Kidney tubule cell (primary cell): Measurements from ENCODE around the gene RNF5.
"Not testable (repeated sequence)": the region's sequence is repeated elsewhere in the genome, so short reads cannot be mapped to it uniquely, and the experiment has no call there.

ENCODE experiments used
- DNase-seq: peaks from one replicate; pipeline ENCODE4 v3.0.0-alpha.2; 2018; ENCODE audit warnings: low spot score

The RNF5 gene

DNA sequence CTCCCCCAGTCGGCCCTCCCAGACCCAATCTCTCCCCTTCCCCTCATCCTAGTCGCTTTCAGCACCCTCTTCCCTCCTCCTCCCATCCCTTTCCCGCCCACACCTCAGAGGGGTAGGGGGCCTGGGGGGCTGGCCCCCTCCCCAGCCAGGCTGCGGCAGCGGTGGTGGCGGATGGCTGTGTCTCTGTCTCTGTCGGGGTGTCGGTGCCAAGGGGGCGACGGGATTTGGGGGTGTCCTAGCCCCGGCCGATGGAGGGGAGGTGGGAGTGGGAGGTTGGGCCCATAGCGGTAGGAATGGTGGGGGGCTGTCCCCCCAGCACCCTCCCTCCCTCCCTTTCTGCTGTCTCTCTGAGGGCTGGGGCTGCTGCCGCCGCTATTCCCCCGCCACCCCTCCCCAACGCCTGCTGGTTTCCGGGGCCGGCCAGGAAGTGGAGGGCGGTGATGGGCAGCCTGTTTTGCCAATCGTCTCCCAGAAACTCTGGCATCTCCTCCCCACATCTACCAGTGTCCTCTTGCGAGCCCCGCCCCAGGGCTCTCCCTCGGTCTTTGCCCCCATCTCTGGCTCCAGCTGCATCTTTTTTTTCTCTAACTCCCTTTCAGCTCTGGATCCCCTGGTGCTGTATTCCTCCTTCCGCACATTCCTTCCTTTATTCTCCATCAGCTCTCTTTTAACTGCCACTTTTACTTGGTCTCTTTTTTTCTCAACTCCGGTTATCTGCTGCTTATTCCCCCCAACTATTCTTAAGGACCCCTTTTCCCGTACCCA, 2.3 kb upstream of the RNF5 start, which contains the start of gene AGPAT1:
Gene AGPAT1, minus strand, starts transcription at position 374 of the 765 bp plus-strand sequence. CDS start 4,588 bp downstream, outside the sequence.
- peak; percentile 94 for DNase-seq

DNA sequence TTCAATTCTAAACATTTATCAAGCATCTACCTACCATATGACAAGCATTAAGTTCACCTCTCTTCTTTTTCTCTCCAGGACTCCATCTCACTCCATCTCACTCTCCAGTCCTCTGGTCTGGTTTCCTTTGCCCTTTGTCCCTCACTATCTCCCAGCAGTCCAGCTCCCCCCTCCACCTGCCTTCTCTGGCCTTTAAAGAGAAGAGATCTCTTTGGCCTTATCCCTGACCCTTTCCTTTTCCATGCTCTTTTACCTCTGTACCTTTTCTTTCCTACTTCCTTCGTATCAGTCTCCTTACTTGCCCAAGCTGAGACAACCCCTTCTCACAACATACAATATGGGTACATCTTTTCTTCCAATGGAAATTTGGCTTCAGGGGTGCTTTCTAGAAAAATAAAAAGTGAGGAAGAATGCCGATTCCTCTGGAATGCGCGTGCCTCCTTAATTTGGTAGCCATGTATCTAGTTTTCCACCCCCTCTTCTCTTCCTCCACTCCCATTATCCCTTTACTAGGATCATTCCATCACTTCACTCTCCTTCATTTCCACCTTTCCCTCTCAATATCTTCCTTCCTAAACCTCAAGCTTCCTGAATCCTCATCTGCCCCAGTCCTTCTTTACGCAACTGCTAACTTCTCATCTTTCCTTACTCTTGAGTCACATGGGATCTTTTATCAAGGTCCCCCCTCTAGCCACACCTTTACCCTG, 1.6 kb upstream of the RNF5 start:
- DNase-seq = no peak

GRCh38 chr6:32177183-32177787, 920 bp upstream of the RNF5 start:
- peak; percentile 62 for DNase-seq

GRCh38 chr6:32178547-32179440, 589 bp downstream of the RNF5 start:
- DNase-seq = peak; percentile 27

DNA sequence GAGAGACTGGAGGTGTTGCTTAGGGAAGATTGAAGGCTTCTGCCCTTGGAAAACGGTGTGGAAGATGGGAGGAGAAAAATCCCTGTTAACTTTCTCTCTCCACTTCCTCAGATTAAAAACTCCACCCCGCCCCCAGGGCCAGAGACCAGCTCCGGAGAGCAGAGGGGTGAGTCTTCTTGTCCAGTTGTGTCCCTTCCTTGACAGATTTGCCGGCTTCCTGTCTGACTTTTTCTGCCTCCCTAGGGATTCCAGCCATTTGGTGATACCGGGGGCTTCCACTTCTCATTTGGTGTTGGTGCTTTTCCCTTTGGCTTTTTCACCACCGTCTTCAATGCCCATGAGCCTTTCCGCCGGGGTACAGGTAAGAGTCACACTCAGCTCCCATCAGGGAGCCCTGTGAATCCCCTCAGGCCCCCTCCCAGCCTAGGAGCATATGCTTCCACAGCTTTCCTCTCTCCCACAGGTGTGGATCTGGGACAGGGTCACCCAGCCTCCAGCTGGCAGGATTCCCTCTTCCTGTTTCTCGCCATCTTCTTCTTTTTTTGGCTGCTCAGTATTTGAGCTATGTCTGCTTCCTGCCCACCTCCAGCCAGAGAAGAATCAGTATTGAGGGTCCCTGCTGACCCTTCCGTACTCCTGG, 1.7 kb downstream of the RNF5 start:
- no peak for DNase-seq

DNA sequence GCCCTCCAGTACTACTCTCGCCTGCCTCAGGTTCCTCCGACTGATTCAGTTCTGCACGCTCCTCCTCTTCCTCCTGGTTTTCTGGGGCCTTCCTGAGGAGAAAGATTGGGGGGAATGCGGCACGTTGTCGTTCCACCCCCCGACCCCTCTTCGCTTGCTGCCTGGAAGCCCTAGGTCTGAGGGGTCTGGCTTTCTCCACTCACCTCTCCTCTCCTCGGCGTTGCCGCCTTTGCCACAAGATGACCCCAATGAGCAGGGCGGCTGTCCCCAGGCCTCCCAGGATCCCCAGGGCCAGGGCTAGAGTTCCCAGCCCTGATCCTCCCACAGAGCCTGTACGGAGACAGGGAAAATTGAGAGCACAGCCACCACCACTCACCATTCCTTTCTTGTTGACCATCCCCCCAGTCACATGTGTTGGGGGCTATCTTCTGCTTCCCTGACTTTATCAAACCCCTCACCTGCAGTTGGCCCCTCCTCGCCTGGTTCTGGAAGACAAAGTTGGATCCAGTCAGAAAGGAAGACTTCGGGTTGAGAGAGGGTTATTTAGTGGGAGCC, 3.0 kb downstream of the RNF5 start:
- DNase-seq = no peak

GRCh38 chr6:32181915-32182529, 3.8 kb downstream of the RNF5 start:
- no peak for DNase-seq

GRCh38 chr6:32182555-32182981, 4.4 kb downstream of the RNF5 start:
- no peak for DNase-seq

DNA sequence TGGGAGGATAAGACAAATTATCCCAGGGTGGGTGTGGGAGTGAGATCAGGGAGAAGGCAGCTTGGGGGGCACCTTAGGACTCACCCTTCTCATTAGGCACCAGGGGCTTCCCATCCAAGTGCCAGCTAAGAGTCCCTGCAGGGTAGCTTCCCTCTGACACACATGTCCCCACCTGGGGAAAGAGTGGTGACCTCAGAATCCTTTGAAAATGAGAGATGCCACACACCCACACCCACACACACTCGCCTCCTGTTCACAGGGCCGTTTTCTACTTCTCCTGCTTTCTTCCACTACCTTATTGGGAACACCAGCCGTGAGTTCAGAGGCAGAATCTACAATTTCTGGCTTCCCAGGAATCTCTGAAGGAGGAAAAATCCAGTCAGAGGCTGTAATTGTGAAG, 4.8 kb downstream of the RNF5 start:
- no peak for DNase-seq

DNA sequence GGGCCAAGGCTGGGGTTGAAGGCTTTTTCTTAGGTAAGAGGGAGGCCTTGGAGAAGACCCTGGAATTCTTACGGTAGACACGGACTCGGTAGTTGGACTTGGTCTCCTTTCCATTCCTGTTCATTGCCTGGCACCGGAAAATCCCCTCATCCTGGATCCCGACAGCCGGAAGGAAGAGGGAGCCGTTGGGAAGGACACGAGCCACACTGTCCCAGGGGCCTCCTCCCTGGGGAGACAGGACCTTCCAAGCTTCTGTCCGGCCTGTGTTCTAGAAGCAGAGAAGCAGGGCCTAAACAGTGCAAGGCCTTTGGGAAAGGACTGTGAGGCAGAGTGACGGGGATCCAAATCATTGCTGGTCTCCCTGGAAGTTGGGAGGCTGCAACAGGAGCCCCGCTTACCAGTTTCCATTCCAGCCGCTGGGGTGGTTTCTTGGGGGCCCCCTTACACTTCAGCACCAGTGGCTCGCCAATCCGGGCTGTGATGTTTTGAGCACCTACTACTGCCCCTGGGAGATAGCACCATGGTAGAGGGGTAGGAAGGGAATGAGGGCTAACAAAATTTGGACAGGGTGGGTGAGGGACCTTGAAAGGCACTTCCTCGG, 5.4 kb downstream of the RNF5 start:
- no peak for DNase-seq

DNA sequence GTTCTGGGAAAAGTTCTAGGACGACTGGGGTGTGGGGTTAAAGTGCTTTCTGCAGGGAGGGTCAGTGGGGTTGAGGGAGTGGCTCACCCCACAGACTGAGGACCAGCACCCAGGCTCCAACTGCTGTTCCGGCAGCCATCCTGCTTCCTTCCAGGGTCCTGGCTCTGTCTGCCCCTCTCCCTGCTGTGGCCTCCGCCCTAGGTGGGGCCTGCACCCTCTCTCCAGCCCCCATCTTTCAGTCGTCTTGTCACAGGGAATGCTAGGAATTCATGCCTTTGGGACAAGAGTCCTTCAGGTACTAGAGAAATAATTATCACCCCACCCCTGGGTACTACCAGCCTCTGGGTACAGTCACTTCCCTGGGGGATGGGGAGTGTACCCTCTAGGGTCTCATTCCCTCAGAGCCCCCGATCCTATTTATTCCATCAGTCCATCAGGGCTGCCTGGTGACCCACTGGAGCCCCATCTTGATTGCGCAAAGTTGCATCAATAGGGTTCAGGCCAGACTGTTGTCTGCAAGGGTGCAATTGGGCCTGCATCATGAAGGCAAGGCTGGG, 6.0 kb downstream of the RNF5 start, which contains the start of gene AGER:
Gene AGER, minus strand, starts transcription at position 170 of the 557 bp plus-strand sequence. Its CDS starts 31 bp downstream, at position 139.
- no peak for DNase-seq

DNA sequence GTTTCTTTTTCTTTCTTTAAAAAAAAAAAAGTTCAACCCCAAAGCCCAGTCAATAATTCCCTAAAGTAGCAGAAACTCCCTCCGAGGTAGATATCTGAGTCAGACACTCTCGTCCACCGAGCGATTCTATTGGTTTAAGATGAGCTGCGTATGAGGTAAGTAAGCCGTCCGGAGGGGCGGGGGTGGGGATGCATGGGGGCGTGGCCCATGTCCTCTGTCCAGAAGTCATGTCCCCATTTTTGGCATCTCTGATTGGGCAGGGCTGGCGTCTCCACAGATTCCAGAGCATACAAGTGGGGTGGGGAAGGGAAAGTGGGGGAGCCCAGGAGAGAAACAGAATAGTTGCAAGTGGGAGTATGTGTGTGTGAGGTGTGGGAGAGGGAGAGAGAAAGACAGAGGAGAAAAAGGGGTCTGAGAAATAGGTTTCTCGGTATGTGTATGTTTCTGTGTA, 7.5 kb downstream of the RNF5 start:
- DNase-seq = peak; percentile 92

DNA sequence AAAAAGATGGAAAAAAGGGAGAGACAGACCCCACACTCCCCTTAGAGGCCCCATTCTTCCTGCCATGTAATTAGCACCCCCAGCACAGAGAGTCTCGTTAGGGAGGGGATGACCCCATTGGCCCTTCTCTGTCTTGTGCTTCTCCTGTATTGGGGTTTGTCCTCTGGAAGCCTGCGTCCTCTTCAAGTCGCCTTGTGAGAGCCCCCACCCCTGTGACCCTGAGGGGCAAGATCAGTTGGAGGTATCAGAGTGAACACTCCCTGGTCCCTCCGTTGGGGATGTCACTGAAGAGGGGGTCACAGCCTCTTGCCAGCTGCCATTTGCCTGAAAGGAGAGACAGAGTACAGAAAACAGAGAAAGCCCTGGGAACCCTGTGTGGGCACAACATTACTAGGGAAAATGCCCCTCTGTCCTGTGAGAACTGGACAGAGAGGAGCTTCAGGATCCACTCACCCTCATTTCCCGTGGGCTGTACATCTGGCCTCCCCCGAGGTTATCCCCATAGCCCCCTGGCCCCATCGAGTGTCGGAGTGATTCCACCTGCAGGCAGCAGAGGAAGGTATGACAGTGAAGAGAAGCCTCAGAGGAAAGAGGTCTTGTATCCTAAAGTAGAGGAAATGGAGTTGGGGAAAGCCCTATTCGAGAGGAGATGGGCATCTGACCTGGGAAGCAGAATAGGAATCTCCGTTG, 8.1 kb downstream of the RNF5 start:
- not testable (repeated sequence) for DNase-seq

DNA sequence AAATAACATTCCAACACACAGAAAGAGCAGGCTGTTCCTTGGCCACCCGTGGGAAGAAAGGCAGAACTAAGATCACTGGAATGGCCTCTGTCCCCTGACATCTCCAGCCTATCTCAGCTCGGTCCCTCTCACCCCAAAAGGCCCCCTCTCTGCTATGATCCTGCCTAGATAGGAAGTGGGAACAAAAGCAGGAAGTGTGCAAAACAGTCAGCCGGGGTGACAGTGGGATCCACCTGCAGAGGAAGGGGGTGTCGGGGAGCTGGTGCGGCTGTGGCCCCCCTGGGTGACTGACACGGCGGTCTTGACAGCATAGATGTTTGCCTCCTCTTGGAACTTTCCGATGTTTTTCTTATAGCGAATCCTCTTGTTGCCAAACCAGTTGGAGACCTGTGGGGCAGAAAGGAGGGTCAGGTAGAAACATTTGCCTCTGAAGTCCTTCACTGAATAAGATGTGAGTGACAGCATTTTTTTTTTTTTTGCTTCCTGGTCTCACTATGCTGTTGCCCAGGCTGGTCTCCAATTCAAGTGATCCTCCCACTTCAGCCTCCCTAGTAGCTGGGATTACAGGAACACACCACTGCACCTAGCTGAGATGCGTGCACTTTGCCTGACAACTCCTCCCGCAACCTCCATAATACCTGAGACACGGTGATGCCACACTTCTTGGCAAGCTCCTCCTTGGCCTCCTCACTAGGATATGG, 9.0 kb downstream of the RNF5 start:
- DNase-seq = no peak

DNA sequence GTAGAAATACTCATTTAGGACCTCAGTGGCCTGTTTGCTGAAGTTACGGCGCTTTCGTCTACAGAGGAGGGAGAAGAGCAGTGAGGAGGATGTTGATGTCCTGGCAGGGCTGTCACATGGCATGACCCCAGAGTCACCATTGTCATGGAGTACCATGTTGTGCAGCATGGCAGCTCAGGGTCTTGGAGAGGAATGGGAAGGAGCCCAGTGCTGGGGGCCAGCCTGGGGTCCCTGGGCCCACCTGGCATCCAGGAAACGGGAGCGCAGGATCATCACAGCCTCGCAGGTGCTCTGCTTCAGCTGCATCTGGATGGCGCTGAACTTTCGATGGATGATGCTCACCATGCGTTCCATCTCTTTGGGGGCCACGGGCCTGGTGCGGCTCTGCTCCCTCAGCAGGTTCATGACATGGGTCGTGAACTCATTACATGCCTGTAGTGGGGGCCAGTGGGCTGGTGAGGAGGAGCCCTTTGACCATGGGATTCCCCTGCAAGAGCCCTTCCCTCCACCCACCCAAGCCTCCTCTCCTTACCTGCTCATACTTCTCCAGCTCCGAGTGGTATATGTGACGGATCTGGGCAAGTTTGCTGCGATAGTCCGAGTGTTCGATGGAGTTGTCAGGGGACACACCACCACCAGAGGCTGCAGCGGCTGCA, 9.6 kb downstream of the RNF5 start:
- not testable (repeated sequence) for DNase-seq

GRCh38 chr6:32188381-32189068, 10.3 kb downstream of the RNF5 start:
- no peak for DNase-seq

- no peak for DNase-seq
Observed at GRCh38 chr6:32189069-32189741, 11.0 kb downstream of the RNF5 start.
